Measurements from ENCODE around the gene TMPRSS13.

DNA sequence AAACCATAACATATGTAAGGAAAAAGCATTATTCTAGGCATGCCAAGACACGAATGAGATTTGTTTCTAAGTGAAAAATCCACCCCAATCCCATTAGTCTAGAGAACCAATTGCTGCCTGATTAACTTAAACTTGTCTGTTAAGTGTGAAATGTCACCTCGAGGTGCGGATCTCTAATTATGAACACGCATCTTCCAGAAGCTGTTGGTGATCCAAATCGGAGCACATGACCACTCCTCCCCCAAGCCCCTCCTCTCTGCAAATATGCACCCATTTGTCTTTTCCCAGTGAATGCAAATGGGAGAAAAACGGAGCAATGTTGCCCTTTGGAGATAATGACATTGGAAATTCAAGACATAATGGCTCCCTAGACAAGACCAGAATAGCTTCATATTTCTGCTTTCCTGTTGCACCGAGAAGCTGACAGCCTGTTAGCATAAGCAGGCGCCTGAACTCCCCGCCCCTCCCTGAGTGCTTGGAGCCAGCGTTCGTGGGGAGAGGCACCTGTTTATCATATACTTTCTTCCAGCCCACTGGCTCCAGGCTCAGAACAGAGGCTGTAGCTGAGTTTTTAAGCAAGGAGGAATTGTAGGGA lies 46.8 kb downstream of the TMPRSS13 start:
- TF ChIP-seq FOXK2 (IDR thresholded peaks at IDR 0.05) (no peak), BHLHE40 (IDR thresholded peaks at IDR 0.05; ENCODE audit: borderline replicate concordance) (no peak), FOXM1 (IDR thresholded peaks at IDR 0.05; ENCODE audit: borderline replicate concordance) (no peak), ELF4 (IDR thresholded peaks at IDR 0.05) (no peak), SUZ12 (IDR thresholded peaks at IDR 0.05) (no peak), LEF1 (IDR thresholded peaks at IDR 0.05; ENCODE audit: borderline replicate concordance) (no peak), SP1 (IDR thresholded peaks at IDR 0.05) (no peak), ZNF384 (IDR thresholded peaks at IDR 0.05) (no peak), CTBP1 (IDR thresholded peaks at IDR 0.05; ENCODE audit: borderline replicate concordance) (no peak), TARDBP (IDR thresholded peaks at IDR 0.05) (no peak), FOXA1 (IDR thresholded peaks at IDR 0.05) (no peak)
- TF ChIP-seq, protein P1, sequence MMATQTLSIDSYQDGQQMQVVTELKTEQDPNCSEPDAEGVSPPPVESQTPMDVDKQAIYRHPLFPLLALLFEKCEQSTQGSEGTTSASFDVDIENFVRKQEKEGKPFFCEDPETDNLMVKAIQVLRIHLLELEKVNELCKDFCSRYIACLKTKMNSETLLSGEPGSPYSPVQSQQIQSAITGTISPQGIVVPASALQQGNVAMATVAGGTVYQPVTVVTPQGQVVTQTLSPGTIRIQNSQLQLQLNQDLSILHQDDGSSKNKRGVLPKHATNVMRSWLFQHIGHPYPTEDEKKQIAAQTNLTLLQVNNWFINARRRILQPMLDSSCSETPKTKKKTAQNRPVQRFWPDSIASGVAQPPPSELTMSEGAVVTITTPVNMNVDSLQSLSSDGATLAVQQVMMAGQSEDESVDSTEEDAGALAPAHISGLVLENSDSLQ (IDR thresholded peaks at IDR 0.05), result no peak

Data from HEK293T (cell line).